ENCODE results near the gene DCAF6.

The DCAF6 gene

DNA sequence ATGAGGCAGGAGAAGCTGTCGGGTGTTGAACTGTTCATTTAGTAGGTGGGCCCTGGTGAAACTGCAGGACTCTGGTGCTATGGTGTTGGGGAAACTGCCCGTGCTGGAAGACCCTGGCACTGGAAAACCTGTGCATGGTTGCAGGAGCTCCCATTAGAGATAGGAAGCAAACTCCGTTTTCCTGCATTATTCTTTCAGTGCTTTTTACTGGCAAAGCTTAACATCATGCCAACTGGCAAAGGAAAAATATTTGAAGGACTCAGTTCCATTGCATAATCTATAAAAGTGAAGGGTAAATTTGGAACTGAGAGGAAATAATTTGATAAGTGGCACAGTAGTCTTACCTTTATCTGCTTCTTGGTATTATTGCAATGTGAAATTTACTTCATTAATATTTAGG, 32.1 kb downstream of the DCAF6 start:
- DNase-seq: no peak

GRCh38 chr1:167973832-167974231, 37.3 kb downstream of the DCAF6 start:
- no peak for DNase-seq

- no peak for DNase-seq
Measured at GRCh38 chr1:167974698-167975097, 38.2 kb downstream of the DCAF6 start.

GRCh38 chr1:167977245-167977644, 40.8 kb downstream of the DCAF6 start:
- no peak for DNase-seq

- DNase-seq: no peak
Measured at GRCh38 chr1:167981933-167982332, 45.5 kb downstream of the DCAF6 start.

DNA sequence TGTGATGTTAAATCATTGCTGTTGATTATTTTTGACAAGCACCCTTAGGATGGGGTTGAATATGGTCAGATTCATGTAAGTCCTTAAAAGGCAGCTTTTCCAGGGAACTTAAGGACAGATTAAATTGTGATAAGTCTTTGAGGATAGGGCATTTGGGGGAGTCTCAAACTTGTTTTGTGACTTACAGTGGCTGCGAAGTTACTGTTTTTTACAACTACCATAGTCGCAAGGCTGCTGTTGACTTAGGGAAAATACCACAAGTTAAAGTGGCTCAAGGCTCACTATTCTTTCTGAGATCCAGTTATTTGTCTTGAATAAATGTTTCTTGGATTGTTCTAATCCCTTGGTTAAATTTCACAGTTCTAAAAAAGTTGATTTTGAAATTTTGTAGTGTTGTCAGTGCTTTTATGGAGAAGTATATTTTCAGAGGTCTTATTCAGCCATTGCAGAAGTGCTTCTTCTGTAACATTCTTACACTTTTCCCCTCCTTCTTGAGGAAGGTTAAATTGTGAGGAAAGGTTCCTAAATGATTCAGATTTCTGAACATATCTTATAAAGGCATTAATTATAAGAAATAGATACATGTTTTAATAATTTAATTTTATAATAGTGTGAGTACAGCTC, 47.4 kb downstream of the DCAF6 start:
- DNase-seq: no peak

GRCh38 chr1:167984886-167985489, 48.5 kb downstream of the DCAF6 start:
- DNase-seq: no peak

- no peak for DNase-seq
Measured at GRCh38 chr1:167987174-167987573, 50.7 kb downstream of the DCAF6 start.

DNA sequence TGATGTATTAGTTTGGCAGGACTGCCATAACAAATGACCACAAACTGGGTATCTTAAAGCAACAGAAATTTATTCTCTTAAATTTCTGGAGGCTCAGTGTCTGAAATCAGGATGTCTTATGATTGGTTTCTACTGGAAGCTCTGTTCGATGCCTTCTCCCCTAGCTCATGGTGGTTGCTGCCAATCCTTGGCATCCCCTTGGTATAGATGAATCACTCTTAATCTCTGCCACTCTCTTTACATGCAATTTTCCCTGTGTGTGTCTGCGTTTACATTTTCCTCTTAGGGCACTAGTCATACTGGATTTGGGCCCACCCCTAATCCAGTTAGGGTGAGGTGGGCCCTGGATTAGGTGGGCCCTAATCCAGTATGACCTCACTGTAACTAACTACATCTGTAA, 55.1 kb downstream of the DCAF6 start:
- DNase-seq: no peak

DNA sequence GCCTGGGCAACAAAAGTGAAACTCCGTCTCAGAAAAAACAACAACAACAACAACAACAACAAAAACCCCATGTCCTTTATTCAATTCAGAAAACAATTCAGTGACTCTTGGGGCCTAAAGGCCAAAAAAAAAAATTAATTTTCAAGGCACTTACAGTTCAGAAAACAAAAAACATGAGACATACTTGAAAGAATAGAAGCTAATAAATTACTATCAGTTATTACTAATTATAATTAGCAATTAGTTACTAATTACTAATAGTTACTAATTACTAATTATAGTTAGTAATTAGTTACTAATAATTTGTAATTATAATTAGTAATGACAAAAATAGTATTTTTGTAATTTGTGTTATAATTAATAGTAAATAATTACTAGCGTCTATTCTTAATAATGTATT, 57.2 kb downstream of the DCAF6 start:
- DNase-seq: no peak

GRCh38 chr1:167994560-167994959, 58.1 kb downstream of the DCAF6 start:
- DNase-seq: no peak

DNA sequence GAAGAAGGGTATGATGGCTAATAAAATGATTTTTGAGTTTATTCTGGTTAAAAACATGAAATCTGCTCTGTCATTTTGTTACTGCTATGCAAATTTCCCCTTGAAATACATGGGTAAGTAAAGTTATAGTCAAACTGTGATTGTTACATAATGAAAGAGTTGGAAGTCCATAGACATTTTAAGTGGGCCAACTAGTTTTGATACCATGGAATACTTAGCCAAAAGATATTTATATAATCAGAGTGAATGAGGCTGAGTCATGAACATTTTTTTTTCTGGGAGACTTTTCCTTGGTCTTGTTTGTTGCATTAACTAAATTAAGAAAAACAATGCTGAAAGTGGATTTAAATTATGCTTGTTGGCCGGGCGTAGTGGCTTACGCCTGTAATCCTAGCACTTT, 58.6 kb downstream of the DCAF6 start:
- no peak for DNase-seq

- DNase-seq: no peak
Measured at GRCh38 chr1:167996266-167996665, 59.8 kb downstream of the DCAF6 start.

- DNase-seq: no peak
Measured at GRCh38 chr1:167997037-167997575, 60.6 kb downstream of the DCAF6 start.

DNA sequence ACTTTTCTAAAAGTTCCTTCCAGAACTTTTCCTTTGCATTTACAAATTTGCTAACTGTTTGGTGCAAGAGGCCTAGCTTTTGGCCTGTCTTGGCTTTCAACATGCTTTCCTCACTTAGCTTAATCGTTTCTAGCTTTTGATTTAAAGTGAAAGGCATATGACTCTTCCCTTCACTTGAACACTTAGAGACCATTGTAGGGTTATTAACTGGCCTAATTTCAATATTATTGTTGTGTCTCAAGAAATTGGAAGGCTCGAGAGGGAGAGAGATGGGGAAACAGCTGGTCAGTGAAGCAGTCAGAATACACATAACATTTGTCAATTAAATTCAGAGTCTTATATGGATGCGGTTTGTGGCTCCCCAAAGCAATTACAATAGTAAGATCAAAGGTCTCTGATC, 63.4 kb downstream of the DCAF6 start:
- DNase-seq: no peak

DNA sequence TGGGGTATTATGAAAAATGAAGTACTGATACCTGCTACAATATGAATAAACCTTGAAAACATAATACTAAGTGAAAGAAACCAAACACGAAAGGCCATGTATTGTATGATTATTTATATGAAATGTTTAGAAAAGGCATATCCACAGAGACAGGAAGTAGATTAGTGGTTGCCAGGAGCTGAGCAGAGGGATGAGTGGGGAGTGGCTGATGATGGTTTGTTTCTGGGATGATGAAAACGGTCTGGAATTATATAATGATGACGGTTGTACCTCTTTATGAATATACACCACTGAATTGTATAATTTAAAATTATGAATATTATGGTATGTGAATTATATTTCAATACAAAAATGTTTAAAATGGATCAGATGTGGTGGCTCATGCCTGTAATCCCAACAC, 64.2 kb downstream of the DCAF6 start:
- DNase-seq: no peak

DNA sequence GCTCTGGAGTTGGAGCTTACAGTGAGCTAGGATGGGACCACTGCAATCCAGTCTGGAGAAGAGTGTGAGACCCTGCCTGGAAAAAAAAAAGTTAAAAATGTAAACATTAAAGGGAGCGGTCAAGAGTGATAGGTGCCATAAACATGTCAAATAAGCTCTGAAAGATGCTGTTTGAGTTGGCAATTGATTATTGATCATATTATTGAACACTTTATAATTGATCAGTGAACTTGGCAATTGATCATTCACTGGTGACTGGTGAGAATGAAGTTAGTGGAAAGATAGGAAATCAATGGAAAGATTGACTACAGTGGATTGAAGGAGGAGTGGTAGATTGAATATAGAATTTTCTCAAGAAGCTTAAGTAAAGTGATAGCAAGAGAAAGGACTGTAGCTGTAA, 64.7 kb downstream of the DCAF6 start:
- no peak for DNase-seq

DNA sequence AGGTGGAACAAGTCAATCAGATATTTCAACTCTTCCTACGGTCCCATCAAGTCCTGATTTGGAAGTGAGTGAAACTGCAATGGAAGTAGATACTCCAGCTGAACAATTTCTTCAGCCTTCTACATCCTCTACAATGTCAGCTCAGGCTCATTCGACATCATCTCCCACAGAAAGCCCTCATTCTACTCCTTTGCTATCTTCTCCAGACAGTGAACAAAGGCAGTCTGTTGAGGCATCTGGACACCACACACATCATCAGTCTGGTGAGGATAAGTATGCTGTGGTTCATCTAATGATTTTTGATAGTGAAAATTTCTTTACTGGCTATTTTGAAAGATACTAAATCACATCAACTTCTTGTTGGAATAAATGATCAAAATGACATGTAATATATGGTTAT, 68.0 kb downstream of the DCAF6 start:
- DNase-seq: no peak

DNA sequence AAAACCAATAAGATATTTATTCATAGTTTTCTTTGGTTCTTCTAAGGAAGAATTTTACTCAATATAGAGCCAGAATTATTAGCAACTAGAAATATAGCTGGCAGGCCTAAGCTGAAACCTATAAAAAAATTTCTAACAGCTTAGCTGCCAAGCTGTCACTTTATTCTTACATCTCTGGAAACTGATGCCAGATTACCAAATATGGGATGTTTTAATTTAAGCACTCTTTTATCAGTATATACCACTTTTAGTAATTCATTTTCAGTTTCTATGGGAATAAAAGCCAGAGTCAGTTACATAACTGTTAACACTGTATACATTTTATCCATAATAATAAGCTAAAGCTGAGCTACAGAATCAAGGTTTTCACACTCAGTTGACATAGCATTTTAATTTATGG, 69.0 kb downstream of the DCAF6 start:
- DNase-seq: no peak

GRCh38 chr1:168007691-168008090, 71.2 kb downstream of the DCAF6 start:
- DNase-seq: no peak

DNA sequence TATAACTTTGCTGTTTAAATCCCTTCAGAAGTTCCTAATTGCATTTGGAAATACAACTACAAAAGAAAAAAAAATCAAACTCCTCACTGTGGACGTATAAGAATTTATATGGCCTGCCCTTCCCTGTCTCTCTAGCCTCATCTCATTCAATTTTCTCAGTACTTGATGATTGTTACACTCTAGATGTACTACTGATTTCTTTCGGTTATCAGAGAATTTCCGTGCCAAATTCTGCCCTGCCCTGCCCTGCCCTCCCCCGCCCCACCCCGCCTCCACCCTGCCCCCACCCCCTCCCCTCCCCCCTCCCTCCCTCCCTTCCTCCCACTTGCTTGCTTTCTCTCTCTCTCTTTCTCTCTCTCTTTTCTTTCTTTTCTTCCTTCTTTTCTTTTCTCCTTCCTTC, 72.1 kb downstream of the DCAF6 start:
- DNase-seq: no peak

DNA sequence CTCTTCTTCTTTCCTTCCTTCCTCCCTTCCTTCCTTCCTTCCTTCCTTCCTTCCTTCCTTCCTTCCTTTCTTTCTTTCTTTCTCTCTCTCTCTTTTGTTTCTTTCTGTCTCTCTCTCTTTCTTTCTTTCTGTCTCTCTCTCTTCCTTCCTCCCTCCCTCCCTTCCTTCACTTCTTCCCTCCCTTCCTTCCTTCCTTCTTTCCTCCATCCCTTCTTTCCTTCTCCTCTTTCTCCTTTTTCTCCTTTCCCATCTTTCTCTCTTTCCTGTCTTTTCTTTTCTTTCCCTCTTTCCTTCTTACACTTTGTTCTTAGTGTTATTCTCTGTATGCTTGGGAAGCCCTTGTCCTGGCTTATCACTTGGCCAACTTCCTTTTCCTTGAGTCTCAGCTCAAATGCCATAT, 72.8 kb downstream of the DCAF6 start:
- DNase-seq: no peak

- DNase-seq: no peak
Measured at GRCh38 chr1:168019407-168019806, 82.9 kb downstream of the DCAF6 start.

- DNase-seq: no peak
Measured at GRCh38 chr1:168031198-168031597, 94.7 kb downstream of the DCAF6 start.

- no peak for DNase-seq
Measured at GRCh38 chr1:168031627-168032026, 95.1 kb downstream of the DCAF6 start.

All from activated CD4-positive, alpha-beta T cell treated with anti-CD3 and anti-CD28 coated beads for 1 hour (primary cell).